ENCODE data around the gene SOD2.
"Not testable (repeated sequence)": the region's sequence is repeated elsewhere in the genome, so short reads cannot be mapped to it uniquely, and the experiment has no call there.

The SOD2 gene

DNA sequence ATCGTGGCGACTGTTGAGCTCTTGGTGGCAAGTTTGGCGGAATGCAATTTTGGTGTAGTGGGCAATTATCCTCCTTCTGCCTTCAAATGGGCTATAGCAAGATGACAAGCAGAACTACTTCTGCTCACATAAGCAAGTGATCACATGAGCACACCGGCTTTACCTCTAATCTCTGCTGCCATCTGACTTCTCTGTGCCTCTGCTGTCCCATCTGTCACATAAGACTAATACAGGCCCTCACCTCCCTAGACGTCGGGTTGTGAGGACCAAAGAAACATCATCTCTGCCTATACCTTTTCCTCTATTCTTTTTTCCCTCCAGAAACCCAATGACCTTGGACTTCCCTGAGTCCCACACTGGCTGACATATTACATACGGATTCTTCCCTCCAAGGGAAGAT lies 20.9 kb upstream of the SOD2 start:
- no peak for DNase-seq (ENCODE audit: low read depth in 1 of 2, low spot score in 1 of 2)
- in situ Hi-C loops (cut with HindIII; ENCODE audit: low pct_unique_long_range_greater_than_20kb, low sequenced_read_pairs), result no loop called here
- TF ChIP-seq JUND (IDR thresholded peaks at IDR 0.05; ENCODE audit: low read depth), result no peak

DNA sequence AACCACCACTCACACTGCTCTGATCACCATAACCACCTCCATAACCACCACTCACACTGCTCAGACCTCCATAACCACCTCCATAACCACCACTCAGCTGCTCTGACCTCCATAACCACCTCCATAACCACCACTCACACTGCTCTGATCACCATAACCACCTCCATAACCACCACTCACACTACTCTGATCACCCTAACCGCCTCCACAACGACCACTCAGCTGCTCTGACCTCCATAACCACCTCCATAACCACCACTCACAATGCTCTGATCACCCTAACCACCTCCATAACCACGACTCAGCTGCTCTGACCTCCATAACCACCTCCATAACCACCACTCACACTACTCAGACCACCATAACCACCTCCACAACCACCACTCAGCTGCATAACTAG lies 19.3 kb upstream of the SOD2 start:
- in situ Hi-C loops (cut with HindIII; ENCODE audit: low pct_unique_long_range_greater_than_20kb, low sequenced_read_pairs); DNase-seq (ENCODE audit: low read depth in 1 of 2, low spot score in 1 of 2): not testable (repeated sequence)

DNA sequence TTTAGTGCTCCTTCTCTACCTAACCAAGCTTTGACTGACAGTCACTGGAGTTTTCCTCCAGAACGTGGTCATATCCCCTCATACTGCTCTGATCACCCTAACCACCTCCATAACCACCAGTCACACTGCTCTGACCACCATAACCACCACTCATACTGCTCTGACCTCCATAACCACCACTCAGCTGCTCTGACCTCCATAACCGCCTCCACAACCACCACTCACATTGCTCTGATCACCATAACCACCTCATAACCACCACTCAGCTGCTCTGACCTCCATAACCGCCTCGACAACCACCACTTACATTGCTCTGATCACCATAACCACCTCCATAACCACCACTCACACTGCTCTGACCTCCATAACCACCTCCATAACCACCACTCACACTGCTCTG lies 17.6 kb upstream of the SOD2 start:
- DNase-seq (ENCODE audit: low read depth in 1 of 2, low spot score in 1 of 2); in situ Hi-C loops (cut with HindIII; ENCODE audit: low pct_unique_long_range_greater_than_20kb, low sequenced_read_pairs): not testable (repeated sequence)

DNA sequence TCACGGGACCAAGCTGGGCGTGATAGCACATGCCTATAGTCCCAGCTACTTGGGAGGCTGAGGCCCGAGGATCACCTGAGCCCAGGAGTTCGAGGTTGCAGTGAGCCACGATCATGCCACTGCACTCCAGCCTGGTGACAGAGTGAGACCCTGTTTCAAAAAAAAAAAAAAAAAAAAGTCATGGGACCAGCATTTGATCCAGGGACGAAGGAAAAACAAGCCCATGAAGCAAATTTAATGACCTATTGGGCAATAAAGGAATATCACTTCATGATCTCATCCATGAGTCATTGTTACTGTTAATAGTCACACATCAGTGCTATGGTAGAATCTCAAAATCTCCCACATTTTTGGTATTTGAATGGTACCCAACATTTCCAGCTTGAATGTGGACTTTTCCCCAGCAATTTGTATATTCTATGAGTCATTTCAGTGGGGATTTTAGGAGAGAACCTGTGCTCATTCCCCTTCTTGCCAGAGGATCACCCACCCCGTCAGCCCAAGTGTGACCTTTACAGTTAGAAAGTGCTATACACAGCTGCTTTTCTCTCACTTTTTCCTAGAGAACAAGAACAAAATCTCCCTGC lies 8.5 kb upstream of the SOD2 start:
- DNase-seq (ENCODE audit: low read depth in 1 of 2, low spot score in 1 of 2), result no peak
- in situ Hi-C loops (cut with HindIII; ENCODE audit: low pct_unique_long_range_greater_than_20kb, low sequenced_read_pairs), result no loop called here
- no peak for TF ChIP-seq JUND (IDR thresholded peaks at IDR 0.05; ENCODE audit: low read depth)

DNA sequence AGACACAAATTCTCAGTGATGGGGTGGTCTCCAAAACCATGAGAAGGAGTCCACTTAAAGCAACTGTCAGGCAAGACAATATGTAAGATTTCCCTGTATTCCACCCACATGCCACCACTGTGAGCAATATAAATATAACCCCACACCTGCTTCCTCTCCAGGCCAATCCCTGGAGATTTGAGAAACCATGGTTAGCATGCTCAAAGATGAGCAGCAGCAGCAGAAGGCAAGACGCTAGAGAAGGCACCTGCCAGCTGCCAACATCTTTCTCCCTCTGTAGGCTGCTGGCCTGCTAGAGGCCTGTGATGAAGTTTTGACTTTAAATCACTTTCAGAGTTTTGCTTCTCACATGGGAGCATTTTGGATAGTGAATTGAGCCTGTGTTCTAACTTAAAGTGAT lies 7.9 kb upstream of the SOD2 start:
- in situ Hi-C loops (cut with HindIII; ENCODE audit: low pct_unique_long_range_greater_than_20kb, low sequenced_read_pairs), result no loop called here
- TF ChIP-seq JUND (IDR thresholded peaks at IDR 0.05; ENCODE audit: low read depth), result no peak

DNA sequence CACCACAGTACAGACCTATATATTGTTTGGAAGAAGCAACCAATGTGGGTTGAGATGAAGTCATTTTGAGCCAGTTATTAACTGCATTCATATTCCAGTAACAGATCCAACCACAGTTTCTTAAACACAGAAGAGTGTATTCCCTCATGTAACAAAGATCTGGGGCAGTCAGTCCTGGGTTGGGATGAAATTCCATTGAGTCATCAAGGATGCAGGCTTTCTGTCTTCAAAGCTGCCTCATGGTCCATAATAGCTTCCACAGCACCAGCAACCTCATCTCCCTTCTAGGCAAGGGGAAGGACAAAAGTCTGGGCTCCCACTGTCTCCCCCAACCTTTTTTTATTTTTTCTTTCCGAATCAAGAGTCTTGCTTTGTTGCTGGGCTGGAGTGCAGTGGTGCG lies 2.9 kb upstream of the SOD2 start:
- no peak for TF ChIP-seq JUND (IDR thresholded peaks at IDR 0.05; ENCODE audit: low read depth)
- DNase-seq (ENCODE audit: low read depth in 1 of 2, low spot score in 1 of 2), result no peak
- in situ Hi-C loops (cut with HindIII; ENCODE audit: low pct_unique_long_range_greater_than_20kb, low sequenced_read_pairs), result no loop called here

More for the DNA sequence above, 7.9 kb upstream of the SOD2 start:
- no peak for DNase-seq (ENCODE audit: low read depth in 1 of 2, low spot score in 1 of 2)

DNA sequence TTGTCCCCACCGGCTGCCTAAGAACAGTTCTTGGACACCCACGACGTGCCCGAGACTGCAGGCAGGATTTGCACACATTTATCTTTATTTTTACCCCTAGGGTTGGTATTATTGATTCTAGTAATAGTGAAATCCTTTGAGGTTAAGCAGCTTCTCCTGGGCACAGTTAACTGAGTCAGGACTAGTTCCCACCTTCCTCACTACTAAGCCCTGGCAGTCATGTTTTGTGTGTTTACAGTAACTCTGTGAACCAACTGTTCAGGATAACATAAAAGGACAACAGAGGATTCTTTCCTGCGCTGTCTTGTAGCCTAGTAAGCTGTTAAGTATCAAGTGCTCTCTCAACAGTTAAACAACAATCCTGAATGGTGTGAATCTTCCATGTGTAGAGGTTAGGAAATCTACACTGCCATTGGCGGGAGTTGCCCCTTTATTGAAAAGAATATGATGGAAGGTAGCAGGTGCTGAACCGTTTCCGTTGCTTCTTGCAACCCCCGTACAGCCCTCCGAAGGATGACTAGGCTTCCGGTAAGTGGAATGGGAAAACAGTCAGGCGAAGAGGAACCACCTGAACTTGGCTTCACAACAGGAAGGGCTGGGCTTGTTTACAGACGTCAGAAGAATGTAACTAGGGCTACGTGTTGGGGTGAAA lies 979 bp upstream of the SOD2 start:
- TF ChIP-seq JUND (IDR thresholded peaks at IDR 0.05; ENCODE audit: low read depth), result no peak
- in situ Hi-C loops (cut with HindIII; ENCODE audit: low pct_unique_long_range_greater_than_20kb, low sequenced_read_pairs), result no loop called here
- no peak for DNase-seq (ENCODE audit: low read depth in 1 of 2, low spot score in 1 of 2)

DNA sequence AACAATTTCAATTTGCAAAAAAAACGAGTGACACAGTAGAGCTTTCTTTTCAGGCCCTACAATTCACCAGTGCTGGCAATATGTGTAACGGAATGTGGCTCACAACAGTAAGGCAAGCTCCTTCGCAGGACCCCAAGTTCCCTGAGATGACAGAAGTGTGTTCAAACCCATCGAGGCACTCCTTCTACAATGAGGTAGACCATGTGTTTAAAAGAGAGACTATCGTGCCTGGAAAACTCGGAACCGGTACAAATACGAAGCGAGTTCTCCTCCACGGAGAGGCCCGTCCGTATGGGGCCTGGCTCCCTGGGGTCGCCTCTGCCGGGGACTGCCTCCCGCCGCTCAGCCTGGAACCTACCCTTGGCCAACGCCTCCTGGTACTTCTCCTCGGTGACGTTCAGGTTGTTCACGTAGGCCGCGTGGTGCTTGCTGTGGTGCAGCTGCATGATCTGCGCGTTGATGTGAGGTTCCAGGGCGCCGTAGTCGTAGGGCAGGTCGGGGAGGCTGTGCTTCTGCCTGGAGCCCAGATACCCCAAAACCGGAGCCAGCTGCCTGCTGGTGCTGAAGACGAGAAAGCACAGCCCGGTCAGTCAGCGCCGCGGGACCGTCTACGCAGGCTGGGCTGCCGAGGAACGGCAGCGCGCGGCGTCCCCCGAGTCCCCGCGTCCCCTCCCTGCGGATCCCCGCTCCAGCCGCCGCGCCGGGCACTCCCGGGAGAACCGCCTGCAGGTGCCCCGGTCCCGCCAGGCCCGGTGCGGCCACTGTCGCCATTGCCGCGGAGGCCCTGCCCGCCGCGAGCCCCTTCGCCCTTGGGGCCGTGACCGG lies 526 bp downstream of the SOD2 start:
- DNase-seq (ENCODE audit: low read depth in 1 of 2, low spot score in 1 of 2), result peak; percentile 37 to 48
- no peak for TF ChIP-seq JUND (IDR thresholded peaks at IDR 0.05; ENCODE audit: low read depth)
- in situ Hi-C loops (cut with HindIII; ENCODE audit: low pct_unique_long_range_greater_than_20kb, low sequenced_read_pairs), result no loop called here

DNA sequence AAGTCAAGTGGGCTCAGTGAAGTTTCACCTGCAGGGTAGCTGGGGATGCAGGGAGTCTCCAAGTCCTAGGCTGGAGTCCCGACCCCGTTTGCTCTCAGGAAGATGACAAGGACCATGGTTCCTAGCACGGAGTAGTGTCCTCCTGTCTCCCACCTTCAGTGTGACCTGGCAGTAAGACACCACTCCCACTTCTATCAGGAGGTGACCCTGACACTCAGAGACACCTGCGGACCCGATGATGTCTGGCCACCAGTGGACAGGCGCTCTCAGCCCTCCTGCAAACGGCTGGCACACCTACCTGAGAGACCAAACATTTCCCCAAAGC lies 1.1 kb downstream of the SOD2 start:
- DNase-seq (ENCODE audit: low read depth in 1 of 2, low spot score in 1 of 2), result no peak
- no peak for TF ChIP-seq JUND (IDR thresholded peaks at IDR 0.05; ENCODE audit: low read depth)
- in situ Hi-C loops (cut with HindIII; ENCODE audit: low pct_unique_long_range_greater_than_20kb, low sequenced_read_pairs), result no loop called here

DNA sequence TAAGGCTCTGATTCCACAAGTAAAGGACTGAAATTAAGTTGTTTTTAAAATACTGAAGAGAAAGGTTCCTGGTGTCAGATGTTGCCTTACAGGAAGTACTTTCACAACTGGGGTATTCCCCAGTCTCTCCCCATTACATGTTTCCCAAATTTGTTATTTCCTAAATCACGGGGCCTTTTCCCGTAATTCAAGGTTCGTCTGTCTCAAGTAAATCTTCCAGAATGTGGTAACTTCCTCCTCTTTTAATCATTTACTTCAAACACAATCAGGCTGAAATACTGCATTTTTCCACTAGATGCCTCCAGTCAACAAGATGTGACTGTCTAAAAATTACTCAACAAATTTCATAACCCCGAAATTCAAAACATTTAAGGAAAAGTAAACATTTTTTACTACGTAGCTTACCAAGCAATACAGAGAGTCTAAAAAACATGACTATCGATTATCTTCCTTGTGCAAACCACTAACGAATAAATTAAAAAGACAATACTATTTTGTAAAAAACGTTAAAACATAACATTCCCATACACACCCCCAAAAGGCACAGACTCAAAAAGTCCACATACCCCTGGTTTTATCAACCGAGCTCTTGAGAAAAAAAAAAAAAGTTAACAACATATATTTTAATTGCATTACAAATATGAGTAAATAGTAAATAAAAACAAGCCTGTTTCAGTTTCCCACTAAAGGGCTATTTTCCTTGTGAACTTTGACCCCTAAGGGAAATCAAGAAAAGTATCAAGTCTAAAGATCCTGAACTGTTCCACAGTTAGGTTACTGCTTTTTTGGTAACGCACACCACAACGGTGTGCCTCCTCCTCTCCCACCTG lies 1.7 kb downstream of the SOD2 start:
- in situ Hi-C loops (cut with HindIII; ENCODE audit: low pct_unique_long_range_greater_than_20kb, low sequenced_read_pairs), result no loop called here
- DNase-seq (ENCODE audit: low read depth in 1 of 2, low spot score in 1 of 2), result peak; percentile 4 to 66
- no peak for TF ChIP-seq JUND (IDR thresholded peaks at IDR 0.05; ENCODE audit: low read depth)

DNA sequence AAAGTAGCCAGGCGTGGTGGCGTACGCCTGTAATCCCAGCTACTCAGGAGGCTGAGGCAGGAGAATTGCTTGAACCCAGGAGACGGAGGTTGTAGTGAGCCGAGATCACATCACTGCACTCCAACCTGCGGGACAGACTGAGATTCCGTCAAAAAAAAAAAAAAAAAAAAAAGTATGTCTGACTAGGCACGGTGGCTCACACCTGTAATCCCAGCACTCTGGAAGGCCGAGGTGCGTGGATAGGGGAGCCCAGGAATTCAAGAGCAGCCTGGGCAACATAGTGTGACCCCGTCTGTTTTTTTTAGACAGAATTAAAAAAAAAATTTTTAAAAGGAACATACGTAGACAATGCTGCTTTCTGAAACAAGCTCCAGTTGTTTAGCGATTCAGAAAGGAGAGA lies 2.9 kb downstream of the SOD2 start:
- in situ Hi-C loops (cut with HindIII; ENCODE audit: low pct_unique_long_range_greater_than_20kb, low sequenced_read_pairs), result not testable (repeated sequence)

DNA sequence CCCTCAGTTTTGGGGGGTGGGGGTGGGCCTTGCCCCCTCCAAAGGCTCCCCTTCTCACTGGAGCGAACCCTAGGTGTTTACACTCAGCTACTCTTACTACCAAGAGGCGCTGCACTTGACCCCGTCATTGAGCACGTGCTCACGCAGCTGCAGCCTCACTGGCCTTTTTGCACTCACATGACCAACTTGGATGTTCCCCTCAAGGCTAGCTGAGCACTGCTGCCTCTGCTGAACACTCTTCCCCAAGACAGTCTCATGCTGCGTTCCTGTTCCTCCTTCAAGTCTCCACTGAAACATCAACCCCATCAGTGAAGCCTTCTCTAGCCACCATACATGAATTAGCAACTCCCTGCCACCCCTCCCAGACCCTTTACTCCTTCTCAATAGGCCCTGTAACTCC lies 4.0 kb downstream of the SOD2 start:
- in situ Hi-C loops (cut with HindIII; ENCODE audit: low pct_unique_long_range_greater_than_20kb, low sequenced_read_pairs), result no loop called here
- no peak for TF ChIP-seq JUND (IDR thresholded peaks at IDR 0.05; ENCODE audit: low read depth)

More for the DNA sequence above, 2.9 kb downstream of the SOD2 start:
- not testable (repeated sequence) for DNase-seq (ENCODE audit: low read depth in 1 of 2, low spot score in 1 of 2)

More for the DNA sequence above, 4.0 kb downstream of the SOD2 start:
- no peak for DNase-seq (ENCODE audit: low read depth in 1 of 2, low spot score in 1 of 2)

Data from T47D (cell line).